Stimulated activated CD8-positive, alpha-beta memory T cell treated with anti-CD3 and anti-CD28 coated beads, Interleukin-12 subunit alpha, Interleukin-12 subunit beta, amount 100 ng/mL, for 24 hours (primary cell): ENCODE results near the gene TALDO1.
"Not testable (repeated sequence)": the region's sequence is repeated elsewhere in the genome, so short reads cannot be mapped to it uniquely, and the experiment has no call there.

ENCODE experiments used
- DNase-seq: peaks from one replicate; pipeline ENCODE4 v3.0.0-alpha.2; 2020; ENCODE audit errors: extremely low read depth

Gene TALDO1

GRCh38 chr11:734541-734940, 12.7 kb upstream of the TALDO1 start:
- DNase-seq: not testable (repeated sequence)

GRCh38 chr11:737366-737765, 9.9 kb upstream of the TALDO1 start:
- DNase-seq: no peak

GRCh38 chr11:737899-738298, 9.4 kb upstream of the TALDO1 start:
- not testable (repeated sequence) for DNase-seq

GRCh38 chr11:742156-742546, 5.1 kb upstream of the TALDO1 start:
- DNase-seq: no peak

GRCh38 chr11:742571-743201, 4.6 kb upstream of the TALDO1 start:
- no peak for DNase-seq

GRCh38 chr11:745428-745827, 1.8 kb upstream of the TALDO1 start:
- no peak for DNase-seq

- no peak for DNase-seq
Measured at GRCh38 chr11:746289-747157, 741 bp upstream of the TALDO1 start.

GRCh38 chr11:748007-748359, 719 bp downstream of the TALDO1 start:
- DNase-seq: no peak

- DNase-seq: no peak
Measured at GRCh38 chr11:749731-750130, 2.5 kb downstream of the TALDO1 start.

- DNase-seq: no peak
Measured at GRCh38 chr11:760236-760635, 13.0 kb downstream of the TALDO1 start.

- no peak for DNase-seq
Measured at GRCh38 chr11:761526-762108, 14.4 kb downstream of the TALDO1 start.

- no peak for DNase-seq
Measured at GRCh38 chr11:762421-763072, 15.3 kb downstream of the TALDO1 start.

GRCh38 chr11:763073-763463, 15.8 kb downstream of the TALDO1 start:
- DNase-seq: no peak

- no peak for DNase-seq
Measured at GRCh38 chr11:763549-764321, 16.5 kb downstream of the TALDO1 start.

- DNase-seq: no peak
Measured at GRCh38 chr11:764322-765024, 17.2 kb downstream of the TALDO1 start.

GRCh38 chr11:765025-765801, 17.9 kb downstream of the TALDO1 start:
- no peak for DNase-seq

- no peak for DNase-seq
Measured at GRCh38 chr11:765802-766091, 18.5 kb downstream of the TALDO1 start.

- no peak for DNase-seq
Measured at GRCh38 chr11:766106-766935, 19.1 kb downstream of the TALDO1 start.

GRCh38 chr11:766936-767210, 19.6 kb downstream of the TALDO1 start:
- DNase-seq: no peak

- no peak for DNase-seq
Measured at GRCh38 chr11:767238-767637, 20.0 kb downstream of the TALDO1 start.
